HG03342 (cell line): Measurements from ENCODE around the gene MRPL18.
"Not testable (repeated sequence)": the region's sequence is repeated elsewhere in the genome, so short reads cannot be mapped to it uniquely, and the experiment has no call there.

Experiments
- ATAC-seq: cut with Tn5 transposase; IDR thresholded peaks from one replicate; pipeline ENCODE4 v1.9.1; 2021; ENCODE audit warnings: mild to moderate bottlenecking, moderate library complexity; ENCODE audit not compliant: unreplicated experiment

The MRPL18 gene

GRCh38 chr6:159772196-159772595 lies 18.1 kb upstream of the MRPL18 start:
- no peak for ATAC-seq

- no peak for ATAC-seq
Measured at GRCh38 chr6:159777240-159777904, 12.9 kb upstream of the MRPL18 start.

- no peak for ATAC-seq
Measured at GRCh38 chr6:159778131-159778530, 12.1 kb upstream of the MRPL18 start.

GRCh38 chr6:159778542-159779103 lies 11.6 kb upstream of the MRPL18 start:
- no peak for ATAC-seq

GRCh38 chr6:159788276-159788675 lies 2.0 kb upstream of the MRPL18 start:
- ATAC-seq, result no peak

- ATAC-seq, result peak; percentile 0
Measured at GRCh38 chr6:159788753-159789376, 1.4 kb upstream of the MRPL18 start.

GRCh38 chr6:159789377-159790148 lies 704 bp upstream of the MRPL18 start, which contains the start of gene TCP1:
TSS of gene TCP1 (minus strand) at chr6:159789602. CDS start at chr6:159789468, 134 bp downstream.
- ATAC-seq, result peak; percentile 69

- no peak for ATAC-seq
Measured at GRCh38 chr6:159790956-159791598, 810 bp downstream of the MRPL18 start.

GRCh38 chr6:159794976-159795375 lies 4.7 kb downstream of the MRPL18 start:
- ATAC-seq, result not testable (repeated sequence)

- no peak for ATAC-seq
Measured at GRCh38 chr6:159797554-159797953, 7.3 kb downstream of the MRPL18 start.

GRCh38 chr6:159800141-159800865 lies 10.0 kb downstream of the MRPL18 start, which contains the start of gene PNLDC1:
TSS of gene PNLDC1 (plus strand) at chr6:159800276. CDS start at chr6:159800308, 32 bp downstream.
- ATAC-seq, result no peak

GRCh38 chr6:159801935-159802334 lies 11.7 kb downstream of the MRPL18 start:
- ATAC-seq, result no peak

- no peak for ATAC-seq
Measured at GRCh38 chr6:159804504-159804903, 14.2 kb downstream of the MRPL18 start.

GRCh38 chr6:159805440-159806020 lies 15.3 kb downstream of the MRPL18 start:
- ATAC-seq, result no peak

- no peak for ATAC-seq
Measured at GRCh38 chr6:159806021-159806458, 15.8 kb downstream of the MRPL18 start.

GRCh38 chr6:159807150-159807858 lies 17.0 kb downstream of the MRPL18 start:
- no peak for ATAC-seq

GRCh38 chr6:159808647-159809046 lies 18.4 kb downstream of the MRPL18 start:
- no peak for ATAC-seq

GRCh38 chr6:159809149-159809548 lies 18.9 kb downstream of the MRPL18 start:
- ATAC-seq, result no peak

- ATAC-seq, result no peak
Measured at GRCh38 chr6:159813781-159814180, 23.5 kb downstream of the MRPL18 start.
